ENCODE results near the gene STX3. TPM values are rescaled to one million over a fixed set of nuclear protein-coding genes. Genes with fewer than 3 reads are reported as not detected.
"Not testable (repeated sequence)": the region's sequence is repeated elsewhere in the genome, so short reads cannot be mapped to it uniquely, and the experiment has no call there.

The STX3 gene
- total RNA-seq, 2 experiments from 2014 or later: 6.4 to 20.2 TPM

DNA sequence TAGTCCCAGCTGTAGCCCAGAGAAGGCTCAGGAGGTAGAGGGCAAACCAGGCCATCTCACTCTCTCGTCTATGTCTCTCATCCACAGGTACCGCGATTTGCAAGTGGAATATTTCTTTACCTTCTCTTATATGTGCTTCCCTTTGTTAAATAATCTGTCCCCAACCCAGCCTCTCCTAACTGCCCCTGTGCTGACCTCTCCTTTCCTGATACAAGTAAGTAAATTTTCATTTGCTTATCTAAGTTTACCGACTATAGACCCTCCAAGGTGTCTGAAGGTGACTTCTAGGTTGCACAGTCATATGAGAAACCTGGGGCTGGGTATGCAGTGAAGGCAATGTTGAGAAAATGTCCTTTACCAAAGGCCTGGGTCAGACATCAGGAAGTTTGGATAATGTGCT, 90.2 kb downstream of the STX3 start, which contains the start of gene CBLIF:
TSS of gene CBLIF (minus strand) at position 101 of the 400 bp plus-strand sequence. CDS start at position 55, 46 bp downstream.
- H4K20me1 ChIP-seq (ENCODE audit: insufficient read depth, low read length): no peaks in the 10 kb centered on the region
- BruUV-seq (replicated peaks): no TSS peak
- no peak within 1 kb of the TSS for H3K4me3 ChIP-seq (ENCODE audit: low read depth, low read length, poor library complexity, severe bottlenecking)
- H3K9me3 ChIP-seq (ENCODE audit: low read length): no peaks in the 10 kb centered on the region
- intact Hi-C loops (cut with micrococcal nuclease; ENCODE audit: unreplicated experiment): no loop called here
- no peak within 1 kb of the TSS for H3K4me2 ChIP-seq (ENCODE audit: low read length)
- TF ChIP-seq, protein P1, sequence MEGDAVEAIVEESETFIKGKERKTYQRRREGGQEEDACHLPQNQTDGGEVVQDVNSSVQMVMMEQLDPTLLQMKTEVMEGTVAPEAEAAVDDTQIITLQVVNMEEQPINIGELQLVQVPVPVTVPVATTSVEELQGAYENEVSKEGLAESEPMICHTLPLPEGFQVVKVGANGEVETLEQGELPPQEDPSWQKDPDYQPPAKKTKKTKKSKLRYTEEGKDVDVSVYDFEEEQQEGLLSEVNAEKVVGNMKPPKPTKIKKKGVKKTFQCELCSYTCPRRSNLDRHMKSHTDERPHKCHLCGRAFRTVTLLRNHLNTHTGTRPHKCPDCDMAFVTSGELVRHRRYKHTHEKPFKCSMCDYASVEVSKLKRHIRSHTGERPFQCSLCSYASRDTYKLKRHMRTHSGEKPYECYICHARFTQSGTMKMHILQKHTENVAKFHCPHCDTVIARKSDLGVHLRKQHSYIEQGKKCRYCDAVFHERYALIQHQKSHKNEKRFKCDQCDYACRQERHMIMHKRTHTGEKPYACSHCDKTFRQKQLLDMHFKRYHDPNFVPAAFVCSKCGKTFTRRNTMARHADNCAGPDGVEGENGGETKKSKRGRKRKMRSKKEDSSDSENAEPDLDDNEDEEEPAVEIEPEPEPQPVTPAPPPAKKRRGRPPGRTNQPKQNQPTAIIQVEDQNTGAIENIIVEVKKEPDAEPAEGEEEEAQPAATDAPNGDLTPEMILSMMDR (conservative IDR thresholded peaks at IDR 0.05; ENCODE audit: low read length): no peak
- no peak for TF ChIP-seq EZH2phosphoT487 (IDR thresholded peaks at IDR 0.05; ENCODE audit: borderline replicate concordance, low read depth, low read length)
- no peaks in the 10 kb centered on the region for H3K36me3 ChIP-seq (ENCODE audit: insufficient read depth, low read length)
- no peaks in the 10 kb centered on the region for H3K79me2 ChIP-seq (ENCODE audit: insufficient read depth, low read depth, low read length)
- H2AFZ ChIP-seq (ENCODE audit: low read length): no peak within 1 kb of the TSS
- H3K9me2 ChIP-seq (ENCODE audit: insufficient read depth, low read length): no peaks in the 10 kb centered on the region
- no peak for DNase-seq (ENCODE audit: low spot score)
- H3K27ac ChIP-seq (ENCODE audit: low read depth, low read length, poor library complexity, severe bottlenecking): no peak within 1 kb of the TSS
- ChIA-PET CTCF (ENCODE audit: unreplicated experiment) (no interaction called here), POLR2A (interaction anchor here (0.6 to 1.0 kb wide), 2 partner anchors 11 to 176 kb away, joined by 3 read pairs; partner anchors contain the start of gene PATL1)
- H3K4me1 ChIP-seq (ENCODE audit: insufficient read depth, low read length, poor library complexity, severe bottlenecking): no peaks in the 10 kb centered on the region

DNA sequence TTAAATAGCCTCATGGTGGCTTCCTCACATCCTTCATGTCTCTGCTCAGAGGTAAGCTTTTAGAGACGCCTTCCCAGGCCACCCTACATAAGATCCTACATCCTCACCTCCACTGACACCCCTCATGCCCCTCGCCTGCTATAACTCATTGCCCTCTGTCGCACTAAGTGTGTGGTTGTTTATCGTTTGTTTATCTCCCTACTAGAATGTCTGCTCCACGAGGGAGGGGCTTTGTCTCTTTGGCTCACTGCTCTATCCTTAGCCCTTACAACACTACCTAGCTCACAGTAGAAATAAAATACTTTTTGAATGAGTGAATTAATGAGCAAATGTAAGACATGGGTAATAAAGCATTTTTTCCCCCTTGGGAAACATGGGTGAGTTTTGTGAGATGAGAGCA, 91.4 kb downstream of the STX3 start:
- H2AFZ ChIP-seq (ENCODE audit: low read length): no peak overlapping the region
- TF ChIP-seq, protein P1 (conservative IDR thresholded peaks at IDR 0.05; ENCODE audit: low read length): no peak
- no peak for TF ChIP-seq EZH2phosphoT487 (IDR thresholded peaks at IDR 0.05; ENCODE audit: borderline replicate concordance, low read depth, low read length)
- CTCF ChIA-PET (ENCODE audit: unreplicated experiment): no interaction called here
- H3K36me3 ChIP-seq (ENCODE audit: insufficient read depth, low read length): no peaks in the 10 kb centered on the region
- H3K79me2 ChIP-seq (ENCODE audit: insufficient read depth, low read depth, low read length): no peaks in the 10 kb centered on the region
- H4K20me1 ChIP-seq (ENCODE audit: insufficient read depth, low read length): no peaks in the 10 kb centered on the region
- no TSS peak for BruUV-seq (replicated peaks)
- POLR2A ChIA-PET: interaction anchor here (0.6 to 1.0 kb wide), 3 partner anchors 177 to 453 kb away, joined by 3 read pairs; partner anchors contain the start of gene PATL1
- no peak overlapping the region for H3K27ac ChIP-seq (ENCODE audit: low read depth, low read length, poor library complexity, severe bottlenecking)
- no peaks in the 10 kb centered on the region for H3K9me3 ChIP-seq (ENCODE audit: low read length)
- no peaks in the 10 kb centered on the region for H3K4me1 ChIP-seq (ENCODE audit: insufficient read depth, low read length, poor library complexity, severe bottlenecking)
- intact Hi-C loops (cut with micrococcal nuclease; ENCODE audit: unreplicated experiment): no loop called here
- DNase-seq (ENCODE audit: low spot score): no peak
- H3K9me2 ChIP-seq (ENCODE audit: insufficient read depth, low read length): no peaks in the 10 kb centered on the region
- no peak overlapping the region for H3K4me3 ChIP-seq (ENCODE audit: low read depth, low read length, poor library complexity, severe bottlenecking)
- H3K4me2 ChIP-seq (ENCODE audit: low read length): no peak overlapping the region

GRCh38 chr11:59847626-59848025, 92.5 kb downstream of the STX3 start:
- BruUV-seq (replicated peaks): no TSS peak
- Histone ChIP-seq H3K4me1 (ENCODE audit: insufficient read depth, low read length, poor library complexity, severe bottlenecking) (no peaks in the 10 kb centered on the region), H3K4me2 (ENCODE audit: low read length) (no peak overlapping the region), H2AFZ (ENCODE audit: low read length) (no peak overlapping the region), H4K20me1 (ENCODE audit: insufficient read depth, low read length) (no peaks in the 10 kb centered on the region), H3K27ac (ENCODE audit: low read depth, low read length, poor library complexity, severe bottlenecking) (no peak overlapping the region), H3K4me3 (ENCODE audit: low read depth, low read length, poor library complexity, severe bottlenecking) (no peak overlapping the region), H3K36me3 (ENCODE audit: insufficient read depth, low read length) (no peaks in the 10 kb centered on the region), H3K9me2 (ENCODE audit: insufficient read depth, low read length) (no peaks in the 10 kb centered on the region), H3K79me2 (ENCODE audit: insufficient read depth, low read depth, low read length) (no peaks in the 10 kb centered on the region), H3K9me3 (ENCODE audit: low read length) (no peaks in the 10 kb centered on the region)
- DNase-seq (ENCODE audit: low spot score): no peak
- ChIA-PET POLR2A (interaction anchor here (0.7 kb wide), 1 partner anchor 289 kb away, joined by 5 read pairs; no protein-coding TSS in a partner anchor), CTCF (ENCODE audit: unreplicated experiment) (no interaction called here)
- TF ChIP-seq, protein P1 (conservative IDR thresholded peaks at IDR 0.05; ENCODE audit: low read length): no peak
- no peak for TF ChIP-seq EZH2phosphoT487 (IDR thresholded peaks at IDR 0.05; ENCODE audit: borderline replicate concordance, low read depth, low read length)
- intact Hi-C loops (cut with micrococcal nuclease; ENCODE audit: unreplicated experiment): no loop called here

DNA sequence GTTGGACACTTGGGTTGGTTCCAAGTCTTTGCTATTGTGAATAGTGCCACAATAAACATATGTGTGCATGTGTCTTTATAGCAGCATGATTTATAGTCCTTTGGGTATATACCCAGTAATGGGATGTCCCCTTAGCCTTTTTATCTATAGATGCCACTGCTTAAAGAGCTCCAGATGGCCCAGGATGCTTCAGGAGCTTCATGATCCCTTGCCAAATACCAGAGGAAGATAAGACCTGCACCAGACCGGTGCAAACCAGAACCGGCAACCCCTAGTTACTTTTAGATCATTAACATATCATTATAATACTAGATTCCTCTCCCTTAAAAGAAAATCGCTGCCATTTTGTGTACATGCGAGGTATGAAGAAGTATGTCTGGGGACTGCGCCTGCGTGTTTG, 93.3 kb downstream of the STX3 start:
- intact Hi-C loops (cut with micrococcal nuclease; ENCODE audit: unreplicated experiment); POLR2A ChIA-PET; H4K20me1 ChIP-seq (ENCODE audit: insufficient read depth, low read length); H3K4me2 ChIP-seq (ENCODE audit: low read length); H3K9me2 ChIP-seq (ENCODE audit: insufficient read depth, low read length); CTCF ChIA-PET (ENCODE audit: unreplicated experiment); H3K4me1 ChIP-seq (ENCODE audit: insufficient read depth, low read length, poor library complexity, severe bottlenecking); BruUV-seq (replicated peaks); H3K79me2 ChIP-seq (ENCODE audit: insufficient read depth, low read depth, low read length); DNase-seq (ENCODE audit: low spot score); H2AFZ ChIP-seq (ENCODE audit: low read length); H3K27ac ChIP-seq (ENCODE audit: low read depth, low read length, poor library complexity, severe bottlenecking); H3K4me3 ChIP-seq (ENCODE audit: low read depth, low read length, poor library complexity, severe bottlenecking); H3K36me3 ChIP-seq (ENCODE audit: insufficient read depth, low read length); H3K9me3 ChIP-seq (ENCODE audit: low read length): not testable (repeated sequence)

All from OCI-LY7 (cell line).